GM12875 (cell line): ENCODE results near the gene TMED8.
"Not testable (repeated sequence)": the region's sequence is repeated elsewhere in the genome, so short reads cannot be mapped to it uniquely, and the experiment has no call there.

Source experiments
- H3K4me3 ChIP-seq: one replicate; pipeline ENCODE4 v1.5.1; 2011; ENCODE audit warnings: low read depth, low read length, control low read depth
- TF ChIP-seq, protein P1 (sequence below): IDR thresholded peaks from 2 replicates; pipeline ENCODE4 v1.5.1; 2011; ENCODE audit warnings: low read depth, mild to moderate bottlenecking, control low read depth, inconsistent platforms, low read length, moderate library complexity, borderline replicate concordance; ENCODE audit not compliant: insufficient read depth

TMED8 gene

DNA sequence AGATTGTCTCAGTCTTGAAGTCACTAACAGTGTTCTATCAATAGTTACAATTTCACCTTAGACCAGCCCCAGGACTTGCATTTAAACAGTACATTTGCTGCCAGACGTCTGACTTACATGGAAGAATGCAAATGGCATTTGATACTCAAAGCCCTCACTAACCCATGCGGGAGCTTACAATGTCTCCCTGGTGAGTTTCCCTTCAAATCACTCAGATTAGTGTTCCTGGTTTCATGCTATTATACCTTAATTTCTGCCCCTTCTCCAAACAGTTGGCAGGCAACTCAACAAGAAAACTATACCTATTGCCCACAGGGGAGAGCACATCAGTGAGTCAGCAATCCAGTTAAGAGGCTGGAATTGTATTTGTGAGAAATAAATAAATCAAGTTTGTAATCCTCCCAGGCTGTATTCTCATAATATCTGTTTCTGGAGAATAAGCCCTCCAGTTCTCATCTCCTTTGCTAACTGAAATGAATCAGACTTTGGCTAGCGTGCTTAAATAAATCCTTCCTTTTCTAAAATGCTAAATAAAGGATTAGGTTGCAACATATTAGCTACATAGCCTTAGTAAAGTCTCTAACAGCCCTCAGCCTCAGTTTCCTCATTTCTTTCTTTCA, 32.4 kb downstream of the TMED8 start:
- H3K4me3 ChIP-seq, result no peak overlapping the region
- TF ChIP-seq, protein P1, sequence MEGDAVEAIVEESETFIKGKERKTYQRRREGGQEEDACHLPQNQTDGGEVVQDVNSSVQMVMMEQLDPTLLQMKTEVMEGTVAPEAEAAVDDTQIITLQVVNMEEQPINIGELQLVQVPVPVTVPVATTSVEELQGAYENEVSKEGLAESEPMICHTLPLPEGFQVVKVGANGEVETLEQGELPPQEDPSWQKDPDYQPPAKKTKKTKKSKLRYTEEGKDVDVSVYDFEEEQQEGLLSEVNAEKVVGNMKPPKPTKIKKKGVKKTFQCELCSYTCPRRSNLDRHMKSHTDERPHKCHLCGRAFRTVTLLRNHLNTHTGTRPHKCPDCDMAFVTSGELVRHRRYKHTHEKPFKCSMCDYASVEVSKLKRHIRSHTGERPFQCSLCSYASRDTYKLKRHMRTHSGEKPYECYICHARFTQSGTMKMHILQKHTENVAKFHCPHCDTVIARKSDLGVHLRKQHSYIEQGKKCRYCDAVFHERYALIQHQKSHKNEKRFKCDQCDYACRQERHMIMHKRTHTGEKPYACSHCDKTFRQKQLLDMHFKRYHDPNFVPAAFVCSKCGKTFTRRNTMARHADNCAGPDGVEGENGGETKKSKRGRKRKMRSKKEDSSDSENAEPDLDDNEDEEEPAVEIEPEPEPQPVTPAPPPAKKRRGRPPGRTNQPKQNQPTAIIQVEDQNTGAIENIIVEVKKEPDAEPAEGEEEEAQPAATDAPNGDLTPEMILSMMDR, result no peak

DNA sequence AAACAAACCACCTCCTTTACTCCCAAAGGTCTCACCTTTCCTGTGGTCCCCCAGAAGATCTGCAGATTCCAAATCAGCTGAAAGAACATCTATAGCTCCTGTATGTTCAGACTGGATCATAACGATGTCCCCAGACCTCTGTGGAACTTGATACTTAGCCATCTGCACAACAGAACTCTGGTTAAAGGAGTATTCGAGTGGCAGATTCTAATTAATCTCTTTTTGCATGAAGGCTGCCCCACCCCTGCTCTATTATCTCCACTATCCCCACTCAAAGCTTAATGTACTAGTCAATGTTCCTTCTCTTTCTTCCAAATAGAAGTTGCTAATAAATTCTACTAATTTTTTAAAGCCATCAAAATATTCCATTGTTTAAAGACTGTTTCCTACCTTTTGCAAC, 33.2 kb downstream of the TMED8 start:
- TF ChIP-seq, protein P1, result no peak
- no peak overlapping the region for H3K4me3 ChIP-seq

DNA sequence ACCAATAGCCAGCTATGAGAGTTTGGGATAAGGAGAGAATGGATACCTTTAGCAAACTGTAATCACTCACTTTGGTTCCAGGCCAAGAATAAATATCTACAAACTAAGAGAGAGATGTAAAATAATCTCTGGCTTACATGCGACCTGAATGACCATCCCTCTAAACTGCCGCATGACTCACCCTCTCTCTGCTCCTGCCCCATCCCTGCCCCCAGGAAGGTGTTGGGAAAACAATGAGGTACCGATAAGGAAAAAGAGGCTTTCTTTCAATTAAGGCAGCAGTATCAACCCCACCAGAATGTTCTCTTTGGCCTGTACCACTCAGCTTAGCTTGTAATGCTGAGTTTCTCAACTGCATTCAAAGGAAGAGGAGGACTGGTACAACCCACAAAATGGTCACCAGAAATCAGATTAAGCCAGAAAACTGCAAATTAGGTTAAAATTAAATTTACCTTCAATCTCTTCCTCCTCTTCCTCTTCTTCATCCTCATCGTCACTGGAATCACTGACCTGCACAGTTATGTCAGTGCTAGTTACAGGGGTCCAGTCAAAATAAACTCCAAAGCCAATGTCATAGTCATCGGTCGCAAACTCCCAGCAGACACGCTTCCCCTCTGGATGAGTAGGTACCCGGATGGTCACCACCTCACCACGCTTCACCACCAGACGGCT, 34.0 kb downstream of the TMED8 start:
- TF ChIP-seq, protein P1, result no peak
- H3K4me3 ChIP-seq, result no peak overlapping the region

DNA sequence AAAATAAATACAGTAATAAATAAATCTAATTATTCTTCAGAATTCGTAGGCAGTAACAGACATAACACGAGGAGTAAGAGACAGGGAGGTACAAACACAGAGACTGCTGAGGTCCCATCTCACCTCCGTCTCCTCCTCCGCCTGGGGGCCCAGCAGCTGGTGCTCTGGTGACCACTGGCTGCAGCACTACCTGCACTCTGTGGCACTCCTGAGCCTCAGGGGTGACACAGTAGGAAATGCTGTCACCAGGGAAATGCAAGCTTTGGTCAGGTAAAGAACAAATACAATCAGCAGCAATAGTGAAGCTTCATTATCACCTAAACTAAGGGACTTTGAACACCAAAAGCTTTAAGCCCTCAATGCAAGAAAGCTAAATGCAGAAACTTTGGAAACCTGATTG, 36.5 kb downstream of the TMED8 start:
- no peak overlapping the region for H3K4me3 ChIP-seq
- TF ChIP-seq, protein P1, result no peak

DNA sequence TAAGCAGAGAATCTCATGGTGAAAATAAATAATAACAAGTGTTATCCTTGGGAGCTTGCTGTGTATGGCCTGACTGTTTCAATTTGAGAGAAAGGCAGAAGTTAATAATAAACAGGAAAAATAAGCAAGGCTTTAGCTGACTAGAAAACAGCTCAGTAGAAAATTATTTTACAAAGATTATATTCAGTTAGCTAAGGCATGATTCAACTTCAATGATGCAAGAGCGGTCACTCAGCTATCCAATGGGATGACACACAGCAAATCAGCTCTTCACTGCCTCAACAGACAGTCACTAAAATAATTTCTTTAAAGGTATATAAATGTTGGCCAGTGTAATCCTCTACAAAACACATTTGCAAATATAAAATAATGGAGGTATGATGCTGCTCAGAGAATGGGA, 37.5 kb downstream of the TMED8 start:
- TF ChIP-seq, protein P1, result no peak
- H3K4me3 ChIP-seq, result no peak overlapping the region

DNA sequence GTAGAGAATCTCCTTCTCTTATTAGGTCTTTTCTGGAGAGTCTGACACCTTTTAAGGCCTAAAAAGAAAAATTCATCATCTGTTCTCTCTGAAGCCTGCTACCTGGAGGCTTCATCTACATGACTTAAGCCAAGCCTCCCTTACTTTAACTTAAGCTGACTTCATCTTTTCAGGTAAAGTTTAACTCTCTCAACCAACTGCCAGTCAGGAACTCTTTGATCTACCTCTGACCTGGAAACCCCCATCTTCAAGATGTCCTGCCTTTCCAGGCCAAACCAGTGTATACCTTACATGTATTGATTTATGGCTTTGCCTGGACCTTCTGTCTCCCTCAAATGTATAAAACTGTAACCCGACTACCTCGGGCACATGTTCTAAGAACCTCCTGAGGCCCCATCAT, 38.6 kb downstream of the TMED8 start:
- TF ChIP-seq, protein P1, result no peak
- no peak overlapping the region for H3K4me3 ChIP-seq

DNA sequence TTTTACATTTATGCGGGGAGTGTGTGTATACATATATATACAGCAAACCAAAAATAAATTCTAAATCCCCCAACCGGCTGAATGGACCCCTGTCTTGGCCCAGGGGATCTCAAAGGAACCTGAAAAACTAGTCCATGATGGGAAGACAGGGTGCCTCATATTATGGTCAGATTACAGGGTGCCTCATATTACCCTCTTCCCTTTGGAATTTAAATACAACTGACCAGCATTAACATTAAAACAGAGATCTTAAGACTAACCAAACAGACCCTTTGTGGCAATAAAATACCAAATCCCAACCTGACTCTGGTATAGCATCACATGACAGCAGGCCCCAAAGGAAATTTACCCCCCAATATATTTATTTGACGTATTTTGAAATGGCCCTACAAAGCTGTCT, 39.0 kb downstream of the TMED8 start:
- no peak overlapping the region for H3K4me3 ChIP-seq
- TF ChIP-seq, protein P1, result no peak

DNA sequence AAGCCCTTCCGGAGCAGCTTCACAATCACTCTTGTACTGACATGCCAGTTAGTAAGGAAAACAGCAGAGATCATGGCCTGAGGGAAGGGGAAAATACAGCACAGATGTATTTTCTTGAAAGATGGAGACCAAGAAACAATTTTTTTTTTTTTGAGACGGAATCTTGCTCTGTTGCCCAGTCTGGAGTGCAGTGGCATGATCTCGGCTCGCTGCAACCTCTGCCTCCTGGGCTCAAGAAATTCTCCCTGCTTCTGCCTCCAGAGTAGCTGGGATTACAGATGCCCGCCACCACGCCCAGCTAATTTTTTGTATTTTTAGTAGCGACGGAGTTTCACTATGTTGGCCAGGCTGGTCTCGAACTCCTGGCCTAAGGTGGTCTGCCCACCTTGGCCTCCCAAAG, 39.6 kb downstream of the TMED8 start:
- not testable (repeated sequence) for H3K4me3 ChIP-seq
